Retinal pigment epithelial cell (primary cell): ENCODE measurements around the gene TFAP2C.

Source experiments
- DNase-seq: peaks from one replicate; pipeline ENCODE4 v3.0.0-alpha.2; 2010; ENCODE audit warnings: low read depth
- H3K4me3 ChIP-seq: 2 replicates; pipeline ENCODE4 v1.5.1; 2011; ENCODE audit warnings: mild to moderate bottlenecking, low read length, control low read depth, moderate library complexity
- TF ChIP-seq, protein P1 (sequence below): conservative IDR thresholded peaks from 2 replicates; pipeline ENCODE4 v1.5.1; 2011; ENCODE audit warnings: low read depth, low read length, control low read depth, inconsistent platforms

Gene TFAP2C

DNA sequence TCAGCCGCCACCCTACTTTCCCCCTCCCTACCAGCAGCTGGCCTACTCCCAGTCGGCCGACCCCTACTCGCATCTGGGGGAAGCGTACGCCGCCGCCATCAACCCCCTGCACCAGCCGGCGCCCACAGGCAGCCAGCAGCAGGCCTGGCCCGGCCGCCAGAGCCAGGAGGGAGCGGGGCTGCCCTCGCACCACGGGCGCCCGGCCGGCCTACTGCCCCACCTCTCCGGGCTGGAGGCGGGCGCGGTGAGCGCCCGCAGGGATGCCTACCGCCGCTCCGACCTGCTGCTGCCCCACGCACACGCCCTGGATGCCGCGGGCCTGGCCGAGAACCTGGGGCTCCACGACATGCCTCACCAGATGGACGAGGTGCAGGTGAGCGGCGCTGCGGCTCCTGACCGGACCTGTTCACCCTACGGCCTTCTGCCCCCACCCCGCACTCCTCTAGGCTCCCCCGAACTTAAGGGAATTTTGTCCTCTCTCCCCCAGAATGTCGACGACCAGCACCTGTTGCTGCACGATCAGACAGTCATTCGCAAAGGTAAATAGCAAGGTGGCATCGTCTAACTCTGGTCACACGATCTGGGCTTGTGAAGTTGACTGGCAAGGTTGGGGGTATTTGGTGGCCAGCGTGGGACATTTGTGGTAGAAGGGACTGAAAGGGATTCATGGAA lies 2.3 kb downstream of the TFAP2C start:
- no peak overlapping the region for H3K4me3 ChIP-seq
- TF ChIP-seq, protein P1, sequence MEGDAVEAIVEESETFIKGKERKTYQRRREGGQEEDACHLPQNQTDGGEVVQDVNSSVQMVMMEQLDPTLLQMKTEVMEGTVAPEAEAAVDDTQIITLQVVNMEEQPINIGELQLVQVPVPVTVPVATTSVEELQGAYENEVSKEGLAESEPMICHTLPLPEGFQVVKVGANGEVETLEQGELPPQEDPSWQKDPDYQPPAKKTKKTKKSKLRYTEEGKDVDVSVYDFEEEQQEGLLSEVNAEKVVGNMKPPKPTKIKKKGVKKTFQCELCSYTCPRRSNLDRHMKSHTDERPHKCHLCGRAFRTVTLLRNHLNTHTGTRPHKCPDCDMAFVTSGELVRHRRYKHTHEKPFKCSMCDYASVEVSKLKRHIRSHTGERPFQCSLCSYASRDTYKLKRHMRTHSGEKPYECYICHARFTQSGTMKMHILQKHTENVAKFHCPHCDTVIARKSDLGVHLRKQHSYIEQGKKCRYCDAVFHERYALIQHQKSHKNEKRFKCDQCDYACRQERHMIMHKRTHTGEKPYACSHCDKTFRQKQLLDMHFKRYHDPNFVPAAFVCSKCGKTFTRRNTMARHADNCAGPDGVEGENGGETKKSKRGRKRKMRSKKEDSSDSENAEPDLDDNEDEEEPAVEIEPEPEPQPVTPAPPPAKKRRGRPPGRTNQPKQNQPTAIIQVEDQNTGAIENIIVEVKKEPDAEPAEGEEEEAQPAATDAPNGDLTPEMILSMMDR = no peak
- DNase-seq = no peak

- no peak overlapping the region for H3K4me3 ChIP-seq
- TF ChIP-seq, protein P1 = no peak
- no peak for DNase-seq
These were observed 2.9 kb downstream of the TFAP2C start for GRCh38 chr20:56631990-56632327.

GRCh38 chr20:56634307-56634706 lies 5.2 kb downstream of the TFAP2C start:
- no peak overlapping the region for H3K4me3 ChIP-seq
- no peak for DNase-seq
- TF ChIP-seq, protein P1 = no peak

- DNase-seq = no peak
- no peak overlapping the region for H3K4me3 ChIP-seq
- TF ChIP-seq, protein P1 = no peak
These were observed 5.8 kb downstream of the TFAP2C start for GRCh38 chr20:56634735-56635385.

DNA sequence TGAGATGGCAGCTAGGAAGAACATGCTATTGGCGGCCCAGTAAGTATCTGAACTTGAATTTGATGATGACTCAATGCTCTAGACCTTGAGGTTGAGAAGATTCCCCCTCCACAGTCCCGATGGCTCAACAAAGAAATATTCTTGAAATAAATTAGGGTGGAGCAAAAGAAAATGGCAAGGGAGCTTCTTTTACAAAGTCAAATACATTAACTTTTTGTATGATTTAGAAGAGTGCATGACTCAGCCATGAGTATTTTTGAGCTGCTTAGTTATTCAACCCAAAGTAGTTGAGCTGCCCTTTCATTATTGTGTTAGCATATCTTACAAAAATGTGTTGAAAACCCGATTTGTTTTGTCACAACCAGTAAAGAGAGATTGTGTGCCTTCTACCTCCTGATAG lies 7.6 kb downstream of the TFAP2C start:
- no peak for DNase-seq
- TF ChIP-seq, protein P1 = no peak

DNA sequence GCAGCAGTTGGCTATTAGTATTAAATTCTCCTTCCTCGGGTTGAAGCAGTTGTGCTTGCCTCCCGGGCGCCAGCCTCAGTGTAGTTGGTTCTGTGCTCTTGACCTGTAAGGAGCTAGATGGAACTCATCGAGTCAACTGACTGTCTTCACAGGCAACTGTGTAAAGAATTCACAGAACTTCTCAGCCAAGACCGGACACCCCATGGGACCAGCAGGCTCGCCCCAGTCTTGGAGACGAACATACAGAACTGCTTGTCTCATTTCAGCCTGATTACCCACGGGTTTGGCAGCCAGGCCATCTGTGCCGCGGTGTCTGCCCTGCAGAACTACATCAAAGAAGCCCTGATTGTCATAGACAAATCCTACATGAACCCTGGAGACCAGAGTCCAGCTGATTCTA lies 8.5 kb downstream of the TFAP2C start:
- no peak overlapping the region for H3K4me3 ChIP-seq
- DNase-seq = no peak
- TF ChIP-seq, protein P1 = no peak

More for the DNA sequence above, 7.6 kb downstream of the TFAP2C start:
- H3K4me3 ChIP-seq = no peak overlapping the region

DNA sequence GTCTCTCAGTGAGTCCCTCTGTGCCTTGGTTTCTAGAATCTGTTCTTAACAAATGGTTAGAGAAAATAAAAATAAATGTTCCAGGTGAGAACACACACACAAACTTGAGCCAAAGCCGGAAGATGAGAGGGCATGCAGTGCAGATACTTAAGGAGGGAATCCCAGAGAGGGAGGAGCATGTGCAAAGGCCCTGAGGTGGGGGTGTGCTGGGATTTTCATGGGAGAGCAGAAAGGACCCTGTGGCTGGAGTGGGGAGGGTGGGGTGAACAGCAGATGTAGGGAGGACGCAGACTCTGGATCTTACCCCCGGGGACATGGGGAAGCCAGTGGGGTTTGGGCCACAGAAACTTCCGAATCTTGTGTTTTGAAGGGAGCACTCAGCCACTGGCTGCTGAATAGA lies 17.5 kb downstream of the TFAP2C start:
- DNase-seq = no peak
- TF ChIP-seq, protein P1 = no peak
- no peak overlapping the region for H3K4me3 ChIP-seq
